ENCODE results near the gene FOXJ3.

FOXJ3 gene

GRCh38 chr1:42139444-42139843 lies 195.6 kb downstream of the FOXJ3 start:
- no peak for DNase-seq

GRCh38 chr1:42138586-42138985 lies 196.4 kb downstream of the FOXJ3 start:
- DNase-seq = no peak

- no peak for DNase-seq
Observed at GRCh38 chr1:42137766-42138165, 197.3 kb downstream of the FOXJ3 start.

- DNase-seq = no peak
Observed at GRCh38 chr1:42136466-42136865, 198.6 kb downstream of the FOXJ3 start.

GRCh38 chr1:42135426-42135825 lies 199.6 kb downstream of the FOXJ3 start:
- no peak for DNase-seq

- DNase-seq = no peak
Observed at GRCh38 chr1:42133809-42134526, 201.1 kb downstream of the FOXJ3 start.

- no peak for DNase-seq
Observed at GRCh38 chr1:42133390-42133789, 201.6 kb downstream of the FOXJ3 start.

- no peak for DNase-seq
Observed at GRCh38 chr1:42130061-42130660, 204.9 kb downstream of the FOXJ3 start.

- DNase-seq = no peak
Observed at GRCh38 chr1:42128964-42129363, 206.1 kb downstream of the FOXJ3 start.

- DNase-seq = no peak
Observed at GRCh38 chr1:42128499-42128898, 206.5 kb downstream of the FOXJ3 start.

GRCh38 chr1:42127767-42128166 lies 207.3 kb downstream of the FOXJ3 start:
- DNase-seq = no peak
